Left forelimb (tissue), 1 donor: Measurements from ENCODE around the gene SLC9C1.

Experiments
- DNase-seq: peaks from one replicate; pipeline ENCODE4 v3.0.0-alpha.2; 2018; ENCODE audit warnings: low spot score

The SLC9C1 gene

GRCh38 chr3:112131111-112131510 is 162.9 kb downstream of the SLC9C1 start:
- no peak for DNase-seq

- DNase-seq, result no peak
These were observed 163.4 kb downstream of the SLC9C1 start for GRCh38 chr3:112130638-112130993.

- DNase-seq, result no peak
These were observed 163.9 kb downstream of the SLC9C1 start for GRCh38 chr3:112129925-112130637.

- no peak for DNase-seq
These were observed 164.9 kb downstream of the SLC9C1 start for GRCh38 chr3:112128843-112129727.

GRCh38 chr3:112127522-112128494 is 166.2 kb downstream of the SLC9C1 start:
- no peak for DNase-seq

GRCh38 chr3:112126511-112126911 is 167.5 kb downstream of the SLC9C1 start:
- DNase-seq, result no peak

GRCh38 chr3:112124907-112125607 is 169.0 kb downstream of the SLC9C1 start:
- DNase-seq, result no peak

- DNase-seq, result no peak
These were observed 170.5 kb downstream of the SLC9C1 start for GRCh38 chr3:112123548-112123947.

- DNase-seq, result no peak
These were observed 171.1 kb downstream of the SLC9C1 start for GRCh38 chr3:112122870-112123269.

- DNase-seq, result no peak
These were observed 172.2 kb downstream of the SLC9C1 start for GRCh38 chr3:112121577-112122547.

GRCh38 chr3:112119962-112120836 is 173.8 kb downstream of the SLC9C1 start:
- no peak for DNase-seq

GRCh38 chr3:112117841-112118571 is 176.0 kb downstream of the SLC9C1 start:
- no peak for DNase-seq

- no peak for DNase-seq
These were observed 176.6 kb downstream of the SLC9C1 start for GRCh38 chr3:112117415-112117814.

GRCh38 chr3:112116748-112117186 is 177.2 kb downstream of the SLC9C1 start:
- DNase-seq, result no peak

- DNase-seq, result no peak
These were observed 178.1 kb downstream of the SLC9C1 start for GRCh38 chr3:112115806-112116383.

GRCh38 chr3:112115161-112115739 is 178.8 kb downstream of the SLC9C1 start:
- no peak for DNase-seq

- DNase-seq, result no peak
These were observed 179.3 kb downstream of the SLC9C1 start for GRCh38 chr3:112114576-112115160.
